Spleen (tissue), 11 donors: ENCODE data around the gene INTS4. TPM values are rescaled to one million over a fixed set of nuclear protein-coding genes. Genes with fewer than 3 reads are reported as not detected.
"Not testable (repeated sequence)": the region's sequence is repeated elsewhere in the genome, so short reads cannot be mapped to it uniquely, and the experiment has no call there.

Experiments
- DNase-seq: peaks from one replicate; pipeline ENCODE4 v3.0.0-alpha.2; 2020
- H3K27ac ChIP-seq, 8 donors: fragments of 200-600 bp; sonication (generic) in 7 of 8; 1 replicate in 4 of 8; 2 replicates in 4 of 8; pipeline versions ENCODE4 v1.5.0 to v1.8.0; 2016 to 2021; ENCODE audit warnings: inconsistent platforms in 4 of 8, mild to moderate bottlenecking in 4 of 8, moderate library complexity in 1 of 8
- H3K27me3 ChIP-seq, 7 donors: fragments of 200-600 bp; sonication (generic) in 6 of 7; replicated peaks in 1 of 7; 1 replicate in 4 of 7; 2 replicates in 3 of 7; pipeline versions ENCODE4 v1.5.0 to v1.8.0; 2016 to 2021; ENCODE audit warnings: inconsistent platforms in 3 of 7, mild to moderate bottlenecking in 1 of 7
- H3K36me3 ChIP-seq, 6 donors: fragments of 200-600 bp; sonication (generic) in 5 of 6; 1 replicate in 4 of 6; 2 replicates in 2 of 6; pipeline versions ENCODE4 v1.5.0 to v1.8.0; 2016 to 2021; ENCODE audit warnings: inconsistent platforms in 2 of 6
- H3K4me1 ChIP-seq, 6 donors: fragments of 200-600 bp; sonication (generic) in 5 of 6; 1 replicate in 3 of 6; 2 replicates in 3 of 6; pipeline versions ENCODE4 v1.5.0 to v1.8.0; 2016 to 2021; ENCODE audit warnings: inconsistent platforms in 3 of 6
- H3K4me3 ChIP-seq, 8 donors: fragments of 200-600 bp; sonication (generic) in 7 of 8; 1 replicate in 4 of 8; 2 replicates in 4 of 8; pipeline versions ENCODE4 v1.5.0 to v1.8.0; 2016 to 2021; ENCODE audit warnings: inconsistent platforms in 4 of 8, mild to moderate bottlenecking in 4 of 8, moderate library complexity in 2 of 8
- H3K9me3 ChIP-seq, 8 donors: fragments of 200-600 bp; sonication (generic) in 7 of 8; 1 replicate in 4 of 8; 2 replicates in 4 of 8; pipeline versions ENCODE4 v1.5.0 to v1.8.0; 2016 to 2021; ENCODE audit warnings: inconsistent platforms in 4 of 8
- CTCF ChIP-seq, 11 experiments: fragments of 200-600 bp in 7 of 11; fragments of 450-650 bp in 4 of 11; sonication (generic) in 4 of 11; IDR thresholded peaks in 8 of 11; conservative IDR thresholded peaks in 3 of 11; 1 replicate in 7 of 11; 2 replicates in 4 of 11; pipeline versions ENCODE4 v1.4.0 to v1.8.0; 2016 to 2021; ENCODE audit warnings: antibody characterized with exemption in 11 of 11, inconsistent platforms in 4 of 11, mild to moderate bottlenecking in 1 of 11
- POLR2A ChIP-seq, 3 donors: fragments of 450-650 bp; IDR thresholded peaks; one replicate each; pipeline ENCODE4 v1.5.1; 2017; ENCODE audit warnings: antibody characterized with exemption in 3 of 3, mild to moderate bottlenecking in 1 of 3
- POLR2AphosphoS5 ChIP-seq, 3 donors: sonication (generic); formaldehyde crosslinking; IDR thresholded peaks; one replicate each; pipeline ENCODE4 v1.5.1; 2017; ENCODE audit warnings: antibody characterized with exemption in 3 of 3
- WGBS, 5 donors: extraction: QIAGEN DNeasy Blood & Tissue Kit in 3 of 5; methylation state at CpG; one replicate each; pipeline versions ENCODE4 v1.1.5 to v1.1.7; 2013 to 2018; 5-methylcytosine and 5-hydroxymethylcytosine counted together
- intact Hi-C: fragments of 100-400 bp; cut with DNase I; formaldehyde crosslinking; loops from one replicate; pipeline ENCODE4 v1.15.0; 2023; ENCODE audit warnings: low total_unique reads
- polyA plus RNA-seq, 3 donors: library from polyadenylated mRNA; stranded (reverse); fragments of 200-250 nt; gene quantifications; one replicate each; pipeline ENCODE4 v1.2.1, GENCODE V29; 2013
- total RNA-seq, 7 donors: library from RNA; depleted of rRNA in 3 of 7; stranded (reverse); fragments of >200 nt in 3 of 7; fragmentation: NEBNext Ultra II Directional in 4 of 7; extraction: Animal tissue kit (Norgen Biotek cat#: 25700) in 4 of 7; gene quantifications; one replicate each; pipeline versions ENCODE4 v1.1.0 to v1.2.1, GENCODE V29; 2016 to 2021
- donor health status: healthy with polysubstance abuse.
- donor health status: DM: no; HTN: no; CAD: no; lungs with moderate emphysema.
- donor health status: DM: no; HTN: no; CAD: no.
- donor health status: Bipolar disorder and iron deficiency.
- donor health status: healthy.
- donor health status: DM: no; HTN: no; CAD: no.
- donor health status: DM: yes; HTN: yes; CAD: no.

The INTS4 gene
- total and polyA plus RNA-seq, 10 donors: 17.7 to 68.5 (median 46.8) TPM

GRCh38 chr11:77966338-77966737 lies 28.1 kb downstream of the INTS4 start:
- H3K36me3 ChIP-seq: peaks cover 0 to 42% (median 3%) of the 10 kb centered on the region in 6 donors
- peaks cover 0 to 9% (median 0%) of the 10 kb centered on the region in 6 donors for H3K4me1 ChIP-seq
- H3K9me3 ChIP-seq: no peaks in the 10 kb centered on the region
- intact Hi-C loops: no loop called here
- no peaks in the 10 kb centered on the region for H3K27me3 ChIP-seq
- 90 to 98% (median 94%) methylated on average over 2 of the region's 2 CpGs for WGBS, 5 donors
- TF ChIP-seq POLR2A (IDR thresholded peaks at IDR 0.05) (no peak), CTCF (IDR thresholded peaks at IDR 0.05 in 8 of 11, conservative IDR thresholded peaks at IDR 0.05 in 3 of 11) (no peak), POLR2AphosphoS5 (IDR thresholded peaks at IDR 0.05) (no peak)
- H3K27ac ChIP-seq: no peak overlapping the region
- DNase-seq: no peak
- H3K4me3 ChIP-seq: no peak overlapping the region

GRCh38 chr11:77959434-77959833 lies 35.0 kb downstream of the INTS4 start:
- intact Hi-C loops: no loop called here
- Histone ChIP-seq H3K9me3 (no peaks in the 10 kb centered on the region), H3K27me3 (no peaks in the 10 kb centered on the region), H3K4me1 (no peaks in the 10 kb centered on the region), H3K4me3 (no peak overlapping the region), H3K36me3 (peaks cover 0 to 72% (median 45%) of the 10 kb centered on the region in 6 donors), H3K27ac (no peak overlapping the region)
- no peak for DNase-seq
- TF ChIP-seq POLR2A (IDR thresholded peaks at IDR 0.05) (no peak), POLR2AphosphoS5 (IDR thresholded peaks at IDR 0.05) (no peak), CTCF (IDR thresholded peaks at IDR 0.05 in 8 of 11, conservative IDR thresholded peaks at IDR 0.05 in 3 of 11) (no peak)
- 81 to 91% (median 85%) methylated on average over 4 of the region's 4 CpGs for WGBS, 5 donors

- peaks cover 0 to 80% (median 53%) of the 10 kb centered on the region in 6 donors for H3K36me3 ChIP-seq
- H3K27ac ChIP-seq, H3K9me3 ChIP-seq, intact Hi-C loops, H3K4me1 ChIP-seq, DNase-seq, H3K4me3 ChIP-seq, H3K27me3 ChIP-seq: not testable (repeated sequence)
- WGBS, 5 donors: 65 to 92% (median 81%) methylated on average over 3 of the region's 3 CpGs
Measured at GRCh38 chr11:77958583-77959177, 35.8 kb downstream of the INTS4 start.

- H3K27ac ChIP-seq, H3K4me1 ChIP-seq, H3K9me3 ChIP-seq, intact Hi-C loops, H3K27me3 ChIP-seq, H3K4me3 ChIP-seq, DNase-seq: not testable (repeated sequence)
- 90 to 100% (median 100%) methylated on average over 1 of the region's 1 CpG for WGBS, 5 donors
- H3K36me3 ChIP-seq: peaks cover 0 to 47% (median 6%) of the 10 kb centered on the region in 6 donors
Measured at GRCh38 chr11:77943296-77943695, 51.2 kb downstream of the INTS4 start.

GRCh38 chr11:77942465-77942864 lies 52.0 kb downstream of the INTS4 start:
- DNase-seq, H3K4me1 ChIP-seq, H3K27me3 ChIP-seq, H3K27ac ChIP-seq, H3K9me3 ChIP-seq, intact Hi-C loops, H3K4me3 ChIP-seq: not testable (repeated sequence)
- peaks cover 0 to 47% (median 5%) of the 10 kb centered on the region in 6 donors for H3K36me3 ChIP-seq

GRCh38 chr11:77933596-77933995 lies 60.9 kb downstream of the INTS4 start:
- WGBS, 5 donors: 84 to 96% (median 92%) methylated on average over 8 to 24 of the region's 24 CpGs
- Histone ChIP-seq H3K9me3 (peaks cover 0 to 14% (median 0%) of the 10 kb centered on the region in 8 donors), H3K4me1 (peaks cover 0 to 12% (median 0%) of the 10 kb centered on the region in 6 donors), H3K36me3 (peaks cover 0 to 86% (median 18%) of the 10 kb centered on the region in 6 donors)
- DNase-seq, intact Hi-C loops, H3K27ac ChIP-seq, H3K4me3 ChIP-seq, H3K27me3 ChIP-seq: not testable (repeated sequence)

GRCh38 chr11:77930334-77931208 lies 63.9 kb downstream of the INTS4 start:
- Histone ChIP-seq H3K9me3 (peaks cover 0 to 14% (median 0%) of the 10 kb centered on the region in 8 donors), H3K27ac (peak overlapping the region in 2 of 8 donors; percentile 20 to 23), H3K36me3 (peaks cover 0 to 86% (median 25%) of the 10 kb centered on the region in 6 donors)
- H3K4me1 ChIP-seq, DNase-seq, H3K4me3 ChIP-seq, intact Hi-C loops, H3K27me3 ChIP-seq: not testable (repeated sequence)
- 60 to 79% (median 68%) methylated on average over 3 of the region's 3 CpGs for WGBS, 5 donors

- DNase-seq, H3K9me3 ChIP-seq, H3K4me1 ChIP-seq: not testable (repeated sequence)
Measured at GRCh38 chr11:77917713-77918112, 76.8 kb downstream of the INTS4 start.

More at GRCh38 chr11:77917713-77918112, 76.8 kb downstream of the INTS4 start:
- H3K4me3 ChIP-seq, H3K27ac ChIP-seq, H3K27me3 ChIP-seq, intact Hi-C loops: not testable (repeated sequence)
- H3K36me3 ChIP-seq: peaks cover 0 to 86% (median 14%) of the 10 kb centered on the region in 6 donors
- 82 to 100% methylated on average over 1 of the region's 2 CpGs; no CpG with 5 or more reads in 3 of the 5 donors for WGBS, 5 donors
